VCaP (cell line): ENCODE data around the gene DDN.

Source experiments
- H3K27ac ChIP-seq: fragments of 450-650 bp; 2 replicates; pipeline ENCODE4 v1.5.1; 2017
- TF ChIP-seq, protein P1 (sequence below): fragments of 450-650 bp; conservative IDR thresholded peaks from 2 replicates; pipeline ENCODE4 v1.5.1; 2017; ENCODE audit warnings: mild to moderate bottlenecking, moderate library complexity

Gene DDN

DNA sequence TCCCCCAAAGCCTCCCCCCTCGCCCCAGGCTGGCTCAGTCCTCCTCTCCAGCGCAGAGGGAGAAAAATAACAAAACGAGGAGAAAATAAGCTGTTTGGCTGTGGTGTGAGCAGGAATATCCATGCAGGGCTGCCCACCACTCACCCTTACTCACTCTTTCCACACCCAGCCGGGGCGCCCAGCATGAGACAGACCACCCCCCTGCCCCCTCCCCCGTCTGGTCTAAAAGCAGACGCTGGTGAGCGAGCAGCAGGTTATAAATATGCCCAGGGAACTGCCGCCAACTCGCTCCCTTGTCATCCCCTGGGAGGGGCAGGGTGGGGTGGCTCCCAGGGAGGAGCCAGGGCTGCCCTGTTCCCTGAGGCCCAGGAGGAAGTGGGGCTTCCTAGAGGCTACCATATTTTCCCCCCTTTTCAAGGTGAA lies 13.7 kb downstream of the DDN start:
- TF ChIP-seq, protein P1, sequence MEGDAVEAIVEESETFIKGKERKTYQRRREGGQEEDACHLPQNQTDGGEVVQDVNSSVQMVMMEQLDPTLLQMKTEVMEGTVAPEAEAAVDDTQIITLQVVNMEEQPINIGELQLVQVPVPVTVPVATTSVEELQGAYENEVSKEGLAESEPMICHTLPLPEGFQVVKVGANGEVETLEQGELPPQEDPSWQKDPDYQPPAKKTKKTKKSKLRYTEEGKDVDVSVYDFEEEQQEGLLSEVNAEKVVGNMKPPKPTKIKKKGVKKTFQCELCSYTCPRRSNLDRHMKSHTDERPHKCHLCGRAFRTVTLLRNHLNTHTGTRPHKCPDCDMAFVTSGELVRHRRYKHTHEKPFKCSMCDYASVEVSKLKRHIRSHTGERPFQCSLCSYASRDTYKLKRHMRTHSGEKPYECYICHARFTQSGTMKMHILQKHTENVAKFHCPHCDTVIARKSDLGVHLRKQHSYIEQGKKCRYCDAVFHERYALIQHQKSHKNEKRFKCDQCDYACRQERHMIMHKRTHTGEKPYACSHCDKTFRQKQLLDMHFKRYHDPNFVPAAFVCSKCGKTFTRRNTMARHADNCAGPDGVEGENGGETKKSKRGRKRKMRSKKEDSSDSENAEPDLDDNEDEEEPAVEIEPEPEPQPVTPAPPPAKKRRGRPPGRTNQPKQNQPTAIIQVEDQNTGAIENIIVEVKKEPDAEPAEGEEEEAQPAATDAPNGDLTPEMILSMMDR = no peak
- H3K27ac ChIP-seq = no peak overlapping the region

DNA sequence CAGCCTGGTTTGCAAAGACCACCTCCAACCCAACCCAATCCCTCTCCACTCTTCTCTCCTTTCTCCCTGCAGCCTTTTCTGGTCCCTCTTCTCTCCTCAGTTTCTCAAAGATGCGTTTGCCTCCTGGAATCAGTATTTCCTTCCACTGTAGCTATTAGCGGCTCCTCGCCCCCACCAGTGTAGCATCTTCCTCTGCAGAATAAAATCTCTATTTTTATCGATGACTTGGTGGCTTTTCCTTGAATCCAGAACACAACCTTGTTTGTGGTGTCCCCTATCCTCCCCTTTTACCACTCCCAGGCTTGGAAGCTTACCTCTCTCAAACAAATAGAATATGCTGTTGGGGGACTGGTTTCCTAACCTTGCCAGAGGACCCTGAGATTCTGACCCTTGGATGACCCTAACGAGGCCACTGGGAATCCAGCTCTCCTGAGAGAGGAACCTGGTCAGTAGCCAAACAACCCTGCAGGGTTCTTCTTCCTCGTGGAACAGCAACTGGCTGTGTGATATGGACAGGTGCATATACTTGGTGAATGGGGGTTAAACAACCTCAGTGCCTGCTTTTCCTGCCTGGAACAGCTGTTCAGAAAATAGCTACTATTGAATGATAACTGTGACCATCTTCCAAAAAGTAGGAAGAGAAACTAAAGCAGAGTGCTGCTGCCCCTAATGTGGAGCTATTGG lies 16.6 kb downstream of the DDN start:
- TF ChIP-seq, protein P1 = no peak
- no peak overlapping the region for H3K27ac ChIP-seq

DNA sequence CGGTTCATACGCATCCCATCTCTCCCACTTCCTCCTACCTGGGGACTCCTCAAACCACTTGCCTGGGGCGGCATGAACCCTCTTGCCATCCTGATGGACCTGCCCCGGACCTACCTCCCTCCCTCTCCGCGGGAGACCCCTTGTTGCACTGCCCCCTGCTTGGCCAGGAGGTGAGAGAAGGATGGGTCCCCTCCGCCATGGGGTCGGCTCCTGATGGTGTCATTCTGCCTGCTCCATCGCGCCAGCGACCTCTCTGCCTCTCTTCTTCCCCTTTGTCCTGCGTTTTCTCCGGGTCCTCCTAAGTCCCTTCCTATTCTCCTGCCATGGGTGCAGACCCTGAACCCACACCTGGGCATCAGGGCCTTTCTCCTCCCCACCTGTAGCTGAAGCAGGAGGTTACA lies 17.4 kb downstream of the DDN start:
- no peak overlapping the region for H3K27ac ChIP-seq
- TF ChIP-seq, protein P1 = no peak

DNA sequence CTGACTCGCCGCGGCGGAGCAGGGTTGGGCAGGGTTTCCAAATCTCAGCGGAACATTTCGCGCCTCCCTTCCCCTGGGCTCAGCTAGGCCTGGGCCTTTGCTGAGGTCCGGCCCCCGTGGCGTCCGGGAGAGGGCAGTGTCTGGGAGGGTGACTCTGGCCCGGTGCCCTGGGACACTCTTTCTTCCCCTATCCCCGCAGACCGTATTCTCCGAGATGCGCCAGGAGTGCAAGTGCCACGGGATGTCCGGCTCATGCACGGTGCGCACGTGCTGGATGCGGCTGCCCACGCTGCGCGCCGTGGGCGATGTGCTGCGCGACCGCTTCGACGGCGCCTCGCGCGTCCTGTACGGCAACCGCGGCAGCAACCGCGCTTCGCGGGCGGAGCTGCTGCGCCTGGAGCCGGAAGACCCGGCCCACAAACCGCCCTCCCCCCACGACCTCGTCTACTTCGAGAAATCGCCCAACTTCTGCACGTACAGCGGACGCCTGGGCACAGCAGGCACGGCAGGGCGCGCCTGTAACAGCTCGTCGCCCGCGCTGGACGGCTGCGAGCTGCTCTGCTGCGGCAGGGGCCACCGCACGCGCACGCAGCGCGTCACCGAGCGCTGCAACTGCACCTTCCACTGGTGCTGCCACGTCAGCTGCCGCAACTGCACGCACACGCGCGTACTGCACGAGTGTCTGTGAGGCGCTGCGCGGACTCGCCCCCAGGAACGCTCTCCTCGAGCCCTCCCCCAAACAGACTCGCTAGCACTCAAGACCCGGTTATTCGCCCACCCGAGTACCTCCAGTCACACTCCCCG lies 18.0 kb downstream of the DDN start:
- TF ChIP-seq, protein P1 = peak; percentile 55

DNA sequence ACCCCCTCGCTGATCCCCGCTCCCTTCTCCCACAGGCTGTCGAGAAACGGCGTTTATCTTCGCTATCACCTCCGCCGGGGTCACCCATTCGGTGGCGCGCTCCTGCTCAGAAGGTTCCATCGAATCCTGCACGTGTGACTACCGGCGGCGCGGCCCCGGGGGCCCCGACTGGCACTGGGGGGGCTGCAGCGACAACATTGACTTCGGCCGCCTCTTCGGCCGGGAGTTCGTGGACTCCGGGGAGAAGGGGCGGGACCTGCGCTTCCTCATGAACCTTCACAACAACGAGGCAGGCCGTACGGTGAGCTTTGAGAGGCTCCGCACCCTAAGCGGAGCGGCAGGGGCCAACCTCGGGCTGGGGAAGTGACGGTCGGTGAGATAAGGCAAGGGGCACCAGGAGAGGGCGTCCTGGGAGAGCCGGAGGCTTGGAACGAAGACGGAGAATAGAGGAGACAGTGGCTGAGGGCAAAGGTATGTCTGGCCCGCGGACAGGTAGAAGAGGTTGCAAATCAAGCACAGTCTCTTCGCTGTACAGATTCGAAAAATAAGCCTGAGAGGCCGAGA lies 18.7 kb downstream of the DDN start:
- no peak overlapping the region for H3K27ac ChIP-seq
- TF ChIP-seq, protein P1 = no peak

More for the DNA sequence above, 18.0 kb downstream of the DDN start:
- H3K27ac ChIP-seq = no peak overlapping the region

DNA sequence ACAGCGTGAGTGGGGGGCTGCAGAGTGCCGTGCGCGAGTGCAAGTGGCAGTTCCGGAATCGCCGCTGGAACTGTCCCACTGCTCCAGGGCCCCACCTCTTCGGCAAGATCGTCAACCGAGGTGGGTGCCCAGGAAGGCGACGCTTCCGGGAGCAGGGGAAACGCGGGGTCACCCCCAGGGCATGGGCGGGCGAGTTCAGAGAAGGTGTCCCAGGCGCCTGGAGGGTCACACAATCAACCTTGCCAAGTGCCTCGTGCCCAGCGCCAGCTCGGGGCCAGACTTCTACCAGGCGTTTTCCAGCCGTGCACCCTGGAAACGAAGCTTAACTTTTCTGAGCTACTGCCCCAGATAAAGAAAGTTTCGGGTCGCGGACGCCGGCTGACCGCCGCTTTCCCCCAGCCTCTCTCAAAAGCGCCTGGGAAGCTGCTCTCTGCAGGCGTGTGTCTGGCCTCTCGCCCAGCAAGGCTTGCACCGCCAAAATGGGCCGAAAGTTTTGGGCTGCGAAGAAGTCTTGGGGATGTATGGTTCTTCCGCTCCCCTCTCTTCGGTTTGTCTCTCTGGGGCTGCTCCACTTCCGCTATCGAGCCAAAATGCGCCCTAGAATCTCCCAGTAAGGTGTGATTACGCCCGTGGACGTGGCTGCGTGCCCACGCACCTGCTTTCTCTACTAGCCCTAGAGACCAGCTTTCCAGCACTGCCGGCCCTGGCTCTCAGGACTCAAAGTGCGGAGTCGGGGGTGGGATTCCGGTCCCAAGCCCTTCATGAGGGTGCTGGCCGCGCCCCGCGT lies 19.4 kb downstream of the DDN start:
- H3K27ac ChIP-seq = no peak overlapping the region
- TF ChIP-seq, protein P1 = no peak
